HG03039 (cell line): ENCODE results near the gene MUC13.

Experiments used
- ATAC-seq: cut with Tn5 transposase; IDR thresholded peaks from one replicate; pipeline ENCODE4 v1.9.1; 2021; ENCODE audit warnings: mild to moderate bottlenecking, moderate library complexity; ENCODE audit not compliant: unreplicated experiment

The MUC13 gene

GRCh38 chr3:124879337-124879680 is 55.2 kb downstream of the MUC13 start:
- ATAC-seq: no peak

DNA sequence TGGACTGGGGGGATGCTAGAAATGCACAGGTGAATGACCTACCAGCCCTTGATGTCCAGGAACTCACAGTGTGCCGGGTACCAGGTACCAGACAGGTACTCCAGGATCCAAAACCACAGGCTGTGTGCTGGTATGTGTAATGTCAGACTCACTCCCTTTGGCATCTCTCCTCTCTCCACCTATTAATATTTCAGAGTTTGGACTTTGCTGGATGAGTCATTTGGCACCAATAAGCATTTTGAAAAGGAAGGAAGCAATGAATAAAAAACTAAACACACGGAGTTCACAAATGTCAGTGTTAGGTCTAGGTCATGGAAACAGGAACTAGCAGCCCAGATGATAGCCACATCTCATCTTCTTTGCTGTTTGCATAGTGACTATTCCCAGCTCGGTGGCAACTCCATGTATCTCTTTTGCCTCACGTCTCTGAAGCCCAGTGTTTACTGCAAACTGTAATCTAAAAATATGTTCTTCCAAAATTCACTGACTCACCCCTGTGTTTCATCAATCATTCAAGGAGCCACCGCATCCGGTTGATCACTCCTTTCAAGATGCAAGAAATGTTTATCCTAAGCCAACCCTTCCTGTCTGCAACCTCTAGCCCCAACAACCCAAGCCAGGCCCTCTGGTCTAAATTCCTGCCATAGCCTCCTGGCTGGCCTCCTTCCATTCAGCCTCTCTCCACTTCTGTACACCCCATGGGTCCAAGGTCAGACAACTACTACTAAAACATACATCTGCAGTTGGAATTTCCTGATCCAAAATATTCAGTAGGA is 55.8 kb downstream of the MUC13 start:
- no peak for ATAC-seq

DNA sequence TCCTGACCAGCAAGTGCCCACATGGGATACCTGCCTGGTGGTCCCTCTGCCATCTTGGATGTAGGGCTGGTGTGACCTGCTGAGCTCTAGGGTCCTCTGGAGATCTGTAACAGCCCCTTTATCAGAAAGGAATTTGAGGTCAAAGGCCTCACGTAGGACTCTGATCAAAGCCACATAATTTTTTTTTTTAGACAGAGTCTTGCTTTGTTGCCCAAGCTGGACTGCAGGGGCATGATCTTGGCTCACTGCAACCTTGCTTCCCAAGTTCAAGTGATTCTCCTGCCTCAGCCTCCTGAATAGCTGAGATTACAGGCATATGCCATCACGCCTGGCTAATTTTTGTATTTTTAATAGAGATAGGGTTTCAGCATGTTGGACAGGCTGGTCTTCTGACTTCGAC is 56.9 kb downstream of the MUC13 start:
- no peak for ATAC-seq

- ATAC-seq: no peak
Observed at GRCh38 chr3:124876401-124876878, 58.1 kb downstream of the MUC13 start.

- ATAC-seq: no peak
Observed at GRCh38 chr3:124873226-124873625, 61.3 kb downstream of the MUC13 start.

DNA sequence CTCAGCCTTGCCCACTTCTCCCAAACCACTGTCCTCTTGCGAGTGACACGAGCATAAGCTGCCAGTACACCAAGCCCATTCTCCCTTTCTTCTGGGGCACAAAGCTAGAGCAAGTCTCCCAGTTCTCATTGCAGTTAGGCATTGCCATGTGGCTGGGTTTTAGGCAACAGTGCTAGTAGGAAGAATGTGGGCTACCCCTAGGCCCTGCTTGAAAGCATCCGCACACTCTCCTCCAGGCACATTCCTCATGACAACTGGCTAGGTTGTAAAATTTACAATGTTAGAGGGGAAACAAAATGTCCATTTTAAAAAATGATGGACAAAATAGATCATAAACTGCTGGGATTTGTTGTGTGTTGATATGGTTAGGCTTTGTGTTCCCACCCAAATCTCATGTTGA is 67.0 kb downstream of the MUC13 start:
- no peak for ATAC-seq

- no peak for ATAC-seq
Observed at GRCh38 chr3:124862006-124862405, 72.5 kb downstream of the MUC13 start.

DNA sequence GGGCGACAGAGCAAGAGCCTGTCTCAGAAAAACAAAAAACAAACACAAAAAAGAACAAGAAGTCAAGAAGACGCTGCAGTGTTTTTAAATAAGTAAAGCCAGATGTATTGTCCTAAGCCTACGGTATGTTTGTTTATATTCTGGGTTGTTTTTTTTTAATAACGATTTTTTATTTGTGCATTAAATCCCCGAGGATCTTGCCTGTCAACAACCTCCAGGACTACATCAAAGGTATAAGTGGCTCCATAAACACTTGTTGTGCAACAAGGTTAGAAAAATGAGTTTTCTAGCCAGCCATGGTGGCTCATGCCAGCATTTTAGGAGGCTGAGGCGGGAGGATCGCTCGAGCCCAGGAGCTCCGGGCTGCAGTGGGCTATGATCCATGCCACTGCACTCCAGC is 73.5 kb downstream of the MUC13 start:
- ATAC-seq: no peak

- ATAC-seq: no peak
Observed at GRCh38 chr3:124860599-124860998, 74.0 kb downstream of the MUC13 start.

DNA sequence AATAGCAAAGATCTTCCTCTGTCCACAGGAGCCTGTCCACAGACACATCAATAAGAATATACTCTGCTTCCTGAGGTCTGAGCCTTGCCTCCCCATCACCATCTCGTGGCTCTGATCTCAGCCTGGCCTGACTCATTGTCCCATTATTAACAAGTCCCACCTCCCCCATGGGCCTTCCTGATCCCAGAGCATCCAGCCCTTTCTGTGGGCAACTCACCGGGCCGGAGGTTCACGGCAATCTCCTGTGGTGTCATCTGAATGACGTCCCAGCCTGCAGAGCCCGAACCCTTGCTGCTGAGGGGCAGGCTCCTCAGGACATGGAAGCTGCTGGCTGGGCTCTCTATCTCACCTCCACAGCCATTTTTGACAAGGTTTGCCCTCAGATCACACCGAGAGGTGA is 75.5 kb downstream of the MUC13 start:
- no peak for ATAC-seq

GRCh38 chr3:124858275-124858674 is 76.3 kb downstream of the MUC13 start:
- ATAC-seq: no peak

- ATAC-seq: no peak
Observed at GRCh38 chr3:124856677-124857076, 77.9 kb downstream of the MUC13 start.
